ENCODE measurements around the gene MGMT. TPM values are rescaled to one million over a fixed set of nuclear protein-coding genes. Genes with fewer than 3 reads are reported as not detected.

The MGMT gene
- total and polyA plus RNA-seq, 9 of the 15 experiments (the other 6 are each of a cell fraction or from before 2014, with no cell fraction given) = 0.03 to 0.29 (median 0.11) TPM; not detected in 4

DNA sequence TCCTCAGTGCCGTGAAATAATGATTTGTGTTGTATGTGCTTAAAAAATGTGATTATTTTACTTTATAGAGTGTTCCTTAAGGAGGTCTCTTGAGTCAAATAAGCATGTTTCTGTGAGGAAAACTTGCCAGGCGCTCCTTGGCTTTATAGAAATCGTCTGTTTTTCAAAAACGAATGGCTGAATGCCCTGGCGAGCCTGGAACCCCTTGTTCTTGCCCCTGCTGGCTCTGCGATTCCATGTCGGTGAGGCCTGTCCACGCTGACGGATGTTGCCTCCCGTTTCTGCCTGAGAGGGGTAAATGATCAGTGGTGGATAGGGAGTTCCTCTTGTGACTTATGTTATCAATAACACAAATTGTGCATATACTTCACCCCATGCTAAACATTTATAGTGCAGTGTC lies 75.5 kb downstream of the MGMT start (continued):
- no peak for TF ChIP-seq MBD1 (CRISPR knock-in tag; IDR thresholded peaks at IDR 0.05)
- no peak for TF ChIP-seq NRF1 (conservative IDR thresholded peaks at IDR 0.05 in 1 of 2, IDR thresholded peaks at IDR 0.05 in 1 of 2)
- no peak for TF ChIP-seq SMARCA5 (IDR thresholded peaks at IDR 0.05)

DNA sequence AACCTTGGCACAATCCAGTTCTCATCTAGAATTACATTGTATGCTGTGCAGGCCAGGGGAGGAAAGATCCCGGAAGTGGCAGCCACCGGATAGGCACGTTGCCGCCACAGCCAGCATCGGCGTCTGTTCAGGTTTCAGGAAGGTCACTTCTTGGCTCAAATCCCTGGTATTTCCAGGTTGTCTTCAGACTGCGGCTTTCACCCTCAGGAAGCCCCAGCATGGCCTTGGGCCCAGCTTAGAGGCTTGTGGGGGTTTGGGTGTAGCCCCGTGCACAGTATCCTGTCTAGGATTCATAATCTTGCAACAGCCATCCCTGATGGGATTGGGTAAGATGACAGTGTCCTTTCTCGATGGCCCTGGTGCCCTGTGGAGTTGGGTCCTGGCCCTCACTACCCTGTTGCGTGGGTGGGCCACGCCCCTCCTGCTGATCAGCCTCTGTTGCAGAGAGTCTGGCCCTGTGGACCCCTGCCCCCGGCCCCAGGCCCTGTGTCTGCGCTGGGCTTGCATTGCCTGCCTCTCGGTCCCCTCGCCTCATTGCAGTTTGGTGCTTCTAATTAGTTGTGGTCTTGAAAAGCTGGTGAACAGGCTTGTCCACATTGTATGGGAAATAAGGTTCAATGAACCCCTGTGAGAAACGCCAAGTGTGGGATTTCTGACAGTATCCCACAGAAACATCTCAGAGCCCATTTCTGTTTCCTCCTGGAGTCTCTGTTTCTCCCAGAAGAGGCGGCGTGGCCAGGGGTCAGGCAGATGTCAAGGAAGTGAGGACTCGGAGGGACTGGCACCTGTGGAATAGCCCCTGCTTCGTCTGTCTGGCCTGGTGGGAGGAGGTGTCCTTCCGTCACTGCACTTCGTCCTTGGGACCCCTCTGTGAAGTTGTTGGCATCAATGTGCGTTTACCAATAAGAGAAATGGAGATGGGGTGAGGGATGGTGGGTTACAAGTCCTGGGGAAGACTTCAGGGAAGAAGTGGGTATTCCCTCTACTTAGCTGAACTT lies 77.5 kb downstream of the MGMT start:
- intact Hi-C loops (cut with micrococcal nuclease) (no loop called here), in situ Hi-C loops (cut with MboI) (no loop called here)
- Histone ChIP-seq H3K9ac (ENCODE audit: insufficient read depth in 1 of 2, low read depth in 2 of 2, low read length in 2 of 2) (no peak overlapping the region), H3K27me3 (ENCODE audit: control insufficient read depth in 2 of 2, insufficient read depth in 2 of 2, low read length in 2 of 2) (peaks cover 0 to 16% of the 10 kb centered on the region in 2 experiments; a peak in 2 of 5 replicates), H3K4me1 (replicated peaks in 1 of 2; ENCODE audit: control insufficient read depth in 2 of 2, insufficient read depth in 2 of 2, low read length in 2 of 2) (no peaks in the 10 kb centered on the region), H3K9me3 (replicated peaks; ENCODE audit: control insufficient read depth, insufficient read depth, low read depth, low read length) (no peaks in the 10 kb centered on the region), H2AFZ (ENCODE audit: low read depth, low read length) (no peak overlapping the region), H3K4me3 (no peak overlapping the region), H3K36me3 (ENCODE audit: control insufficient read depth, insufficient read depth, low read length) (no peaks in the 10 kb centered on the region), H3K27ac (ENCODE audit: extremely low read depth, low read depth, low read length) (no peak overlapping the region), H3K4me2 (ENCODE audit: insufficient read depth, low read length) (no peak overlapping the region), H4K20me1 (replicated peaks; ENCODE audit: control insufficient read depth, insufficient read depth, low read length) (no peaks in the 10 kb centered on the region), H3K79me2 (ENCODE audit: control insufficient read depth, insufficient read depth, low read length) (no peaks in the 10 kb centered on the region), H3K9me1 (ENCODE audit: control insufficient read depth, insufficient read depth, low read length) (no peaks in the 10 kb centered on the region)
- ChIA-PET CTCF (ENCODE audit: low intra/inter-chr PET ratio) (no interaction called here), POLR2A (no interaction called here)
- no peak for ATAC-seq
- 0% methylated on average over 16 of the region's 23 CpGs for WGBS (ENCODE audit: insufficient coverage, low coverage, missing lambda C conversion rate)
- no peak for DNase-seq (ENCODE audit: extremely low read depth in 1 of 4, low spot score in 3 of 4)
- BruUV-seq (replicated peaks) = no TSS peak
- FAIRE-seq = no peak
- TF ChIP-seq, protein P1, sequence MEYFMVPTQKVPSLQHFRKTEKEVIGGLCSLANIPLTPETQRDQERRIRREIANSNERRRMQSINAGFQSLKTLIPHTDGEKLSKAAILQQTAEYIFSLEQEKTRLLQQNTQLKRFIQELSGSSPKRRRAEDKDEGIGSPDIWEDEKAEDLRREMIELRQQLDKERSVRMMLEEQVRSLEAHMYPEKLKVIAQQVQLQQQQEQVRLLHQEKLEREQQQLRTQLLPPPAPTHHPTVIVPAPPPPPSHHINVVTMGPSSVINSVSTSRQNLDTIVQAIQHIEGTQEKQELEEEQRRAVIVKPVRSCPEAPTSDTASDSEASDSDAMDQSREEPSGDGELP (CRISPR knock-in tag; IDR thresholded peaks at IDR 0.05; ENCODE audit: borderline replicate concordance) = no peak
- TF ChIP-seq ZNF561 (CRISPR knock-in tag; conservative IDR thresholded peaks at IDR 0.05) (no peak), CUX1 (CRISPR knock-in tag; IDR thresholded peaks at IDR 0.05) (no peak), TCFL5 (CRISPR knock-in tag; conservative IDR thresholded peaks at IDR 0.05) (no peak), BMI1 (IDR thresholded peaks at IDR 0.05; ENCODE audit: low read length) (no peak), STAT5B (CRISPR knock-in tag; IDR thresholded peaks at IDR 0.05) (no peak), HNRNPH1 (optimal IDR thresholded peaks at IDR 0.05; ENCODE audit: low read depth, low read length) (no peak), ZNF23 (CRISPR knock-in tag; IDR thresholded peaks at IDR 0.05) (no peak)

All from K562 (cell line).